GM19467 (cell line): ENCODE data around the gene WASHC4.

ENCODE experiments used
- ATAC-seq: cut with Tn5 transposase; IDR thresholded peaks from one replicate; pipeline ENCODE4 v1.9.1; 2021; ENCODE audit warnings: mild to moderate bottlenecking, moderate library complexity; ENCODE audit not compliant: unreplicated experiment

Gene WASHC4

GRCh38 chr12:105204127-105204526 is 96.6 kb downstream of the WASHC4 start:
- no peak for ATAC-seq

- no peak for ATAC-seq
These were observed 97.4 kb downstream of the WASHC4 start for GRCh38 chr12:105204916-105205315.

DNA sequence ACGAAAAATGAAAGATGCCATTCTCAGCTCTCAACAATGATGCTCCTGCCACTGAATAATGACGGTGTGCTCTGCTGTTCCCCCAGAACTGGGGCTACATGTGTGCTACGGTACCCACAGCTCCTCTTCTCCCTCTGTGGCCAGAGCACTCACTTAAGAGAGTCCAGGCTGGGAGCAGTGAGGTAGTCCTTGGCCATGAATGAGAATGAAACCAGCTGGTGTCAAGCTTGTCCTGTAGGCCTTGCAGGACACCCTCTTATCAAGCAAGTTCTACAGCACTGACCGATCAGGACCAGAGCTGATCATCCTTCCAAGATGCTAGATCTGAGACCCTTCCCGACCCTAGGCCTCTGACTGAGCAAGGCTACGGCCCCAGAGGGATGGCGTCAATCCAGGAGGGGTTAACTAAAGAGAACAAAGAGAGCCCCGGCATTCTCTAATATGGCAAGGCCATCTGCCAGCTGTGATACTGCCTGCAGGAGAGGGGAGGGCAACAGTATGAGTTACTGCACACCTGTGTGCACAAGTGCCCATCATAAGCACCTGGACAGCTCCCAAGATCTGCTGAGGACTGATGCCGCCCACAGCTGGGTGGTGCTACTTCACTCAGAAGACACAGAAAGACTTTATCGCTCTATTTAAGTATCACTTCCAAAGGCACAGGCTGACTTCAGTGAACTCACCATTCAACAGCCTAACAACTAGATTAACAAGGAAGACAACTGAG is 98.0 kb downstream of the WASHC4 start:
- no peak for ATAC-seq

DNA sequence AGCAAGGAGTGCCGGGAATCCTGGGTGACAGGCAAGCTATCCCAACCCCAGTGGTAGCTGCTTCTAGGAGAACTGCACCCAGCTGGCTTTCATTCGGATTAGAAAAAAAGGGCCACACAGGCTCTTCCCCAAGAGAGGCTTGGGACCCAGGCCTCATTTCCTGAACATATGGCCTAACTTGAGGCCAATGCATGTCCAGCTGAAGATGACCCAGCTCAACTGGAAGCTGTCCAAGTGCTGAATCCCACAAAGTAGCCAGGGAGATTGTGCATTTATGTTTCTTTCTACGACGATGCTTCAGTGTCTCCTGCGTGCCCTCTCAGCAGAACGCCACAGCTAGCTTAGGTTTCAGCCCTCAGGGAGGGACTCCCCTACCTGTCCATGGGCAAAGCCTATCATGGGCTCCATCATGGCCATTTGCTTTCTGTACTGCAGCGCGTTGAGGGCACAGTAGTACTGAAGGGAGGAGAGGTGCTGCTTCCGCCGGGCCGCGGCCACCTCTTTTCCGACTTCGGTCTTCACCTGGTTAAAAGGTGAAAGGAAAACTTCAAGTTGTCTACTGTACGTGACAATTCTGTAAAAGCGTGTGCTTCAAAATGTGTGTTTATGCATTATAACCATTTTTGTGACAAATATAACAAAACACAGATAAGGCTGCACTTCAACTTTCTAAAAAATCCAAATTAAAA is 99.3 kb downstream of the WASHC4 start:
- ATAC-seq: no peak

- ATAC-seq: no peak
These were observed 101.6 kb downstream of the WASHC4 start for GRCh38 chr12:105209091-105209490.

DNA sequence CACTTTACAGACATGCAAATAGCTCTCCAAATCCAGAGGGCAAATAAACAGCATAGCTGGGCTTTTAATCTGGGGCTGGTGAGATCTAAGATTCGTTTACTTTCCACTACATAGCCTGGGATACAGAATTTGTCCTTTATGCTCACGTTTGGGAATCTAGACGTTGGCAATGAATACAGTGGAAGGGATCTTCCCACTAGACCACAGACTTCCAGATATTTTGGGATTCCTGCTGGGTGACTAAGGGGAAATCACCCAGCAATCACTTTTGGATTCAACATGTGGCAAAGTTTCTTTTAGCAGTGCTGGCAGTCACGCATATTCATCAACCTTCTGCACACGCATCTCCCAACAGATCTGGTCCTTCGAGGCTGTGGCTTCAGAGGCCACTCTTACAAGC is 104.9 kb downstream of the WASHC4 start:
- no peak for ATAC-seq

DNA sequence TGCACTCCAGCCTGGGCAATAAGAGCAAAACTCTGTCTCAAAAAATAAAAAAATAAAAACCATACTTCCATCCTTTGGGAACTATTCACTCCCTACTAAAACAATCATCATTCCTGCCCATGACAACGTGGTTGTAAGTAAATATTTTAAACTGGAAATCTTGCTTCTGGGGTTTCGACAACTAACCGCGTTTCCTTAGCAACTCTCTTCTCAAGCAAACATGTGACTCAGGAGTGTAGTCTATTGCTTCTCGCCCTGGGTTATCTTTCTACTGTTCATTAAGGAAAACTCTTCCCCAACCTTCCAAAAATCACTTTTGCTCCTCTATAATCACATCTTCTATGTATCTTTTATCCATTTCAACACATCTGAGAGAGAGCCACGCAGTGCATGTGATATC is 106.6 kb downstream of the WASHC4 start:
- ATAC-seq: no peak

- ATAC-seq: no peak
These were observed 107.3 kb downstream of the WASHC4 start for GRCh38 chr12:105214670-105215375.

DNA sequence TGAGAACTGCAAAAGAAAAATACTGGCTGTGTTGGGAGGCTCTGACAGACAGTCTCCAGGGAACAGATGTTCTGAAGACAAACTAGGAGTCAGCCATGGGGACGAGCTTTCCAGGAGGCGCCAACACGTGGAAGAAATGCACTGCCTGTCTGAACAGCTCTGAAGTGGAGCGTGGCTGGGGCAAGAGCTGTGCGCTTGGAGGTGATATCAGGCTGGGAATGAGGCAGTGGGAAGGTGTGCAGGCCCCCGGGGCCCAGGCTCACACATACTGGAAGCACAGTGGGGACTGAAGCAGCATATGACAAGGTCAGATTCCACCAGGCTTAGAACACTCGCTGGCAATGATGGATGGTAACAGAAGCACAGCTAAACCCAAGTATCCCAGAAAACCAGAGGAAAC is 110.9 kb downstream of the WASHC4 start:
- no peak for ATAC-seq
